ENCODE results near the gene CLSTN2. TPM values are rescaled to one million over a fixed set of nuclear protein-coding genes. Genes with fewer than 3 reads are reported as not detected.

Gene CLSTN2
- total and polyA plus RNA-seq, 2 of the 8 experiments (the other 6 are each of a cell fraction or from before 2014, with no cell fraction given), result 0.39 to 0.52 TPM

DNA sequence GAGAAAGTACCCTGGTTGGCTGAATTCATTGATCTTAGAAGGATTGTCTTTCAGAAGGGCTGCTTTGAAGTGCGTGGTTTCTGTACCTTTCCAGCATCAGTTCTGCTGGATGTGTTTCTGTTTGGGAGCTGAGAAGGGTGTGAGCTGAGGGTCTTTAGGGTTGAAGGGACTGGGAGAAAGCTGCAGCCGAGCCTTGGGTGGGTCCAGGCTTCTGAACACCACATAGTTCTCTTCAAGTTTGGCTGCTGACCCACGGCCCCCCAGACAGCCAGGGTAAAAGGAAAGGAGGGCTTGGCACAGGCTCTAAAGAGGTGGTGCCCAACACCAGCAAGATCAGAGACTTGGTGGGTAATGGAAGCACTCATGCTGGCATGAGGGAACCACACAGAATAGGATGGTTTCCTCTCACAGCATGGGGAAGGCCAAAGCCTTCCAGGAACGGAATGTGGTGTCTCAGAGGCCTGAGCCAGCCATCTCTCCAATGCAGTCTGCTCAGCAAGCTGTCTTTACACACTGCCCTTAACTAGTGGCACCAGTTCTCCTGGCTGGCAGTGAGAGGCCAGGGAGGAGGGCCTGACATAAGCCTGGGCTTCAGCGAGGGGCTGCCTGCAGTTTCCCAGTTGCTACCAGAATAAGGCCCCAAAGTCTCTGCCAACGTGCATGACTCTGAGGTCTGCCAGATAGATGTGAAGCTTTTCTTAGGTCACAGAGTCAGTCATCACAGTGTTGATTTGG is 503.9 kb downstream of the CLSTN2 start:
- 75% methylated on average over 6 of the region's 6 CpGs; no CpG with 5 or more reads in 1 of the 2 experiments for WGBS, 2 experiments (ENCODE audit: extremely low coverage in 1 of 2, insufficient coverage in 1 of 2, insufficient read length in 1 of 2, insufficient replicate concordance in 2 of 2, low coverage in 1 of 2, low lambda C conversion rate in 2 of 2, missing lambda C conversion rate in 1 of 2)
- Histone ChIP-seq H3K4ac (replicated peaks; ENCODE audit: insufficient read length, low read depth, low read length) (no peak overlapping the region), H3K56ac (replicated peaks; ENCODE audit: insufficient read length, low read depth, low read length) (no peak overlapping the region), H3K27me3 (replicated peaks in 1 of 4; ENCODE audit: control insufficient read depth in 3 of 4, extremely low read depth in 1 of 4, insufficient read depth in 3 of 4, low read length in 3 of 4) (no peaks in the 10 kb centered on the region), H2BK20ac (ENCODE audit: low read length) (no peak overlapping the region), H3K79me2 (ENCODE audit: control insufficient read depth in 1 of 2, insufficient read depth in 2 of 2, low read length in 2 of 2) (no peaks in the 10 kb centered on the region), H3K14ac (ENCODE audit: insufficient read length) (no peak overlapping the region), H3K36me3 (ENCODE audit: control insufficient read depth in 2 of 4, insufficient read depth in 4 of 4, low read length in 3 of 4) (no peaks in the 10 kb centered on the region), H4K8ac (ENCODE audit: extremely low read depth, insufficient read depth, low read length) (no peak overlapping the region; the same call in 1 of the 2 replicates), H3K18ac (ENCODE audit: extremely low read depth, low read length) (no peak overlapping the region), H2AFZ (ENCODE audit: low read length) (no peak overlapping the region), H2BK120ac (replicated peaks; ENCODE audit: low read depth, low read length) (no peak overlapping the region), H2BK12ac (ENCODE audit: low read depth, low read length) (0 out of 2 replicates have a peak overlapping the region, but pooled peaks have one; percentile 9), H3K23ac (ENCODE audit: insufficient read length) (no peak overlapping the region), H3K27ac (ENCODE audit: low read depth, low read length) (no peak overlapping the region), H4K5ac (ENCODE audit: insufficient read length, low read depth, low read length) (no peak overlapping the region), H3K23me2 (ENCODE audit: low read depth, low read length) (no peaks in the 10 kb centered on the region), H4K91ac (replicated peaks; ENCODE audit: insufficient read length, low read length) (no peak overlapping the region), H3K79me1 (ENCODE audit: low read depth, low read length) (no peaks in the 10 kb centered on the region), H4K20me1 (replicated peaks in 1 of 2; ENCODE audit: control insufficient read depth in 1 of 2, insufficient read depth in 2 of 2, low read length in 2 of 2) (no peaks in the 10 kb centered on the region), H3K9me3 (ENCODE audit: insufficient read depth in 2 of 2, low read depth in 1 of 2, low read length in 1 of 2) (no peaks in the 10 kb centered on the region), H2BK5ac (ENCODE audit: low read depth, low read length) (no peak overlapping the region), H2AK5ac (ENCODE audit: low read depth, low read length) (no peak overlapping the region), H3K4me1 (replicated peaks in 1 of 4; ENCODE audit: control insufficient read depth in 3 of 4, insufficient read depth in 4 of 4, low read length in 3 of 4) (no peaks in the 10 kb centered on the region), H3K4me3 (ENCODE audit: extremely low read depth in 1 of 4, insufficient read depth in 2 of 4, low read depth in 3 of 4, low read length in 4 of 4) (no peak overlapping the region), H2BK15ac (ENCODE audit: low read length) (no peak overlapping the region), H3K4me2 (ENCODE audit: insufficient read depth in 1 of 2, low read depth in 2 of 2, low read length in 2 of 2) (no peak overlapping the region), H3K9ac (replicated peaks in 1 of 4; ENCODE audit: extremely low read depth in 1 of 4, low read depth in 3 of 4, low read length in 3 of 4) (no peak overlapping the region)
- DNase-seq (ENCODE audit: low read depth in 1 of 2, low spot score in 2 of 2) (no peak), FAIRE-seq (no peak)
- CTCF ChIA-PET (ENCODE audit: partially characterized antibody), result no interaction called here
- POLR2A ChIA-PET (ENCODE audit: partially characterized antibody), result no interaction called here
- TF ChIP-seq JUN (IDR thresholded peaks at IDR 0.05; ENCODE audit: low read depth, low read length) (no peak), JUND (IDR thresholded peaks at IDR 0.05; ENCODE audit: low read length) (no peak), EZH2 (IDR thresholded peaks at IDR 0.05; ENCODE audit: low read depth, low read length, severe bottlenecking) (no peak), SIX5 (IDR thresholded peaks at IDR 0.05; ENCODE audit: low read depth, low read length) (no peak), SUZ12 (IDR thresholded peaks at IDR 0.05; ENCODE audit: low read length) (no peak), TAF1 (IDR thresholded peaks at IDR 0.05; ENCODE audit: low read depth, low read length) (no peak)
- TF ChIP-seq, protein P1, sequence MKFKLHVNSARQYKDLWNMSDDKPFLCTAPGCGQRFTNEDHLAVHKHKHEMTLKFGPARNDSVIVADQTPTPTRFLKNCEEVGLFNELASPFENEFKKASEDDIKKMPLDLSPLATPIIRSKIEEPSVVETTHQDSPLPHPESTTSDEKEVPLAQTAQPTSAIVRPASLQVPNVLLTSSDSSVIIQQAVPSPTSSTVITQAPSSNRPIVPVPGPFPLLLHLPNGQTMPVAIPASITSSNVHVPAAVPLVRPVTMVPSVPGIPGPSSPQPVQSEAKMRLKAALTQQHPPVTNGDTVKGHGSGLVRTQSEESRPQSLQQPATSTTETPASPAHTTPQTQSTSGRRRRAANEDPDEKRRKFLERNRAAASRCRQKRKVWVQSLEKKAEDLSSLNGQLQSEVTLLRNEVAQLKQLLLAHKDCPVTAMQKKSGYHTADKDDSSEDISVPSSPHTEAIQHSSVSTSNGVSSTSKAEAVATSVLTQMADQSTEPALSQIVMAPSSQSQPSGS (IDR thresholded peaks at IDR 0.05; ENCODE audit: low read length), result no peak
- TF ChIP-seq, protein P2, sequence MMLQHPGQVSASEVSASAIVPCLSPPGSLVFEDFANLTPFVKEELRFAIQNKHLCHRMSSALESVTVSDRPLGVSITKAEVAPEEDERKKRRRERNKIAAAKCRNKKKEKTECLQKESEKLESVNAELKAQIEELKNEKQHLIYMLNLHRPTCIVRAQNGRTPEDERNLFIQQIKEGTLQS (IDR thresholded peaks at IDR 0.05; ENCODE audit: insufficient read depth, low read depth, low read length), result no peak

All from H1 (cell line).